ENCODE measurements around the gene SOX3. TPM values are rescaled to one million over a fixed set of nuclear protein-coding genes. Genes with fewer than 3 reads are reported as not detected.

Gene SOX3
- total and polyA plus RNA-seq, 9 of the 15 experiments (the other 6 are each of a cell fraction or from before 2014, with no cell fraction given): not detected

DNA sequence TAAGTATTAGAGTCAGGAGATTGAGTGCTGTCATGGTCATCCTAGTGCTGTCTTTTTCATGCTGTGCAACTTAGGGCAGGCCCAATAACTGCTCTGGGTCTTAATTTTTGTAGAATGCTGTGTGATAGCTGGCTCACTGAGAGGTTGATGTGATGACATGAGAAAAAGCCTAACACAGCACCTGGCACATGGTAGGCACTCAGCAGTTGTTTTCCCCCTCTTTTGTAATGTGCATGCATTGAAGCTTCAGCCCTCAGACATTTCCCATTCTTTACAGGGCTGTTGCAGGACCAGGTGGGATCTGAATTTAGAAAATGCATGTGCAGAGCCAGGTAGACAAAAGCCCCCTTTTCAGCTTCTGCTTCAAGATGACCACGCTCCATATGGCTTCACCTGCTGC, 44.1 kb upstream of the SOX3 start (continued):
- TF ChIP-seq SPI1 (IDR thresholded peaks at IDR 0.05; ENCODE audit: borderline replicate concordance, low read depth, low read length): no peak
- no peak for TF ChIP-seq MCM5 (IDR thresholded peaks at IDR 0.05; ENCODE audit: low read depth)
- TF ChIP-seq, protein P1, sequence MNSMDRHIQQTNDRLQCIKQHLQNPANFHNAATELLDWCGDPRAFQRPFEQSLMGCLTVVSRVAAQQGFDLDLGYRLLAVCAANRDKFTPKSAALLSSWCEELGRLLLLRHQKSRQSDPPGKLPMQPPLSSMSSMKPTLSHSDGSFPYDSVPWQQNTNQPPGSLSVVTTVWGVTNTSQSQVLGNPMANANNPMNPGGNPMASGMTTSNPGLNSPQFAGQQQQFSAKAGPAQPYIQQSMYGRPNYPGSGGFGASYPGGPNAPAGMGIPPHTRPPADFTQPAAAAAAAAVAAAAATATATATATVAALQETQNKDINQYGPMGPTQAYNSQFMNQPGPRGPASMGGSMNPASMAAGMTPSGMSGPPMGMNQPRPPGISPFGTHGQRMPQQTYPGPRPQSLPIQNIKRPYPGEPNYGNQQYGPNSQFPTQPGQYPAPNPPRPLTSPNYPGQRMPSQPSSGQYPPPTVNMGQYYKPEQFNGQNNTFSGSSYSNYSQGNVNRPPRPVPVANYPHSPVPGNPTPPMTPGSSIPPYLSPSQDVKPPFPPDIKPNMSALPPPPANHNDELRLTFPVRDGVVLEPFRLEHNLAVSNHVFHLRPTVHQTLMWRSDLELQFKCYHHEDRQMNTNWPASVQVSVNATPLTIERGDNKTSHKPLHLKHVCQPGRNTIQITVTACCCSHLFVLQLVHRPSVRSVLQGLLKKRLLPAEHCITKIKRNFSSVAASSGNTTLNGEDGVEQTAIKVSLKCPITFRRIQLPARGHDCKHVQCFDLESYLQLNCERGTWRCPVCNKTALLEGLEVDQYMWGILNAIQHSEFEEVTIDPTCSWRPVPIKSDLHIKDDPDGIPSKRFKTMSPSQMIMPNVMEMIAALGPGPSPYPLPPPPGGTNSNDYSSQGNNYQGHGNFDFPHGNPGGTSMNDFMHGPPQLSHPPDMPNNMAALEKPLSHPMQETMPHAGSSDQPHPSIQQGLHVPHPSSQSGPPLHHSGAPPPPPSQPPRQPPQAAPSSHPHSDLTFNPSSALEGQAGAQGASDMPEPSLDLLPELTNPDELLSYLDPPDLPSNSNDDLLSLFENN (IDR thresholded peaks at IDR 0.05; ENCODE audit: low read depth in 2 of 2, low read length in 2 of 2): no peak
- no peak for TF ChIP-seq RBM14 (IDR thresholded peaks at IDR 0.05; ENCODE audit: borderline replicate concordance, insufficient read depth, low read depth, low read length)
- no peak for TF ChIP-seq ZNF217 (CRISPR knock-in tag; IDR thresholded peaks at IDR 0.05)
- no peak for TF ChIP-seq CBX3 (IDR thresholded peaks at IDR 0.05; ENCODE audit: borderline replicate concordance in 1 of 2, low read length in 2 of 2)
- TF ChIP-seq KDM2B (CRISPR knock-in tag; IDR thresholded peaks at IDR 0.05): no peak
- no peak for TF ChIP-seq TAF9B (IDR thresholded peaks at IDR 0.05; ENCODE audit: partially characterized antibody)
- no peak for TF ChIP-seq MXI1 (IDR thresholded peaks at IDR 0.05; ENCODE audit: low read depth, low read length)
- TF ChIP-seq ZSCAN29 (IDR thresholded peaks at IDR 0.05): no peak
- TF ChIP-seq RBM34 (IDR thresholded peaks at IDR 0.05; ENCODE audit: borderline replicate concordance, insufficient read depth, low read length): no peak
- TF ChIP-seq DACH1 (IDR thresholded peaks at IDR 0.05; ENCODE audit: partially characterized antibody): no peak
